DMS53 treated with DMSO at 0.1 percent for 48 hours (cell line): ENCODE results near the gene JMJD6.

ENCODE experiments used
- DNase-seq: peaks from one replicate; lab custom pipeline; 2025; ENCODE audit not compliant: unreplicated experiment; lab: John Stamatoyannopoulos, UW

JMJD6 gene

GRCh38 chr17:76683011-76683755 is 43.2 kb downstream of the JMJD6 start:
- no peak for DNase-seq

GRCh38 chr17:76682296-76682695 is 44.1 kb downstream of the JMJD6 start:
- DNase-seq: no peak

GRCh38 chr17:76681222-76682137 is 44.9 kb downstream of the JMJD6 start:
- peak; percentile 54 for DNase-seq

GRCh38 chr17:76679239-76679638 is 47.2 kb downstream of the JMJD6 start:
- no peak for DNase-seq

- no peak for DNase-seq
Observed at GRCh38 chr17:76678330-76678729, 48.1 kb downstream of the JMJD6 start.

- DNase-seq: no peak
Observed at GRCh38 chr17:76677406-76677805, 49.0 kb downstream of the JMJD6 start.

- no peak for DNase-seq
Observed at GRCh38 chr17:76676629-76677028, 49.8 kb downstream of the JMJD6 start.

- DNase-seq: no peak
Observed at GRCh38 chr17:76675648-76676047, 50.8 kb downstream of the JMJD6 start.

GRCh38 chr17:76674600-76674999 is 51.8 kb downstream of the JMJD6 start:
- no peak for DNase-seq

GRCh38 chr17:76673729-76674128 is 52.7 kb downstream of the JMJD6 start:
- no peak for DNase-seq

GRCh38 chr17:76672892-76673291 is 53.5 kb downstream of the JMJD6 start:
- no peak for DNase-seq

- peak; percentile 54 for DNase-seq
Observed at GRCh38 chr17:76672270-76672851, 54.0 kb downstream of the JMJD6 start.

- DNase-seq: no peak
Observed at GRCh38 chr17:76671912-76672262, 54.5 kb downstream of the JMJD6 start.

- peak; percentile 99 for DNase-seq
Observed at GRCh38 chr17:76671123-76671911, 55.1 kb downstream of the JMJD6 start.

GRCh38 chr17:76670718-76671122 is 55.7 kb downstream of the JMJD6 start:
- peak; percentile 10 for DNase-seq

- no peak for DNase-seq
Observed at GRCh38 chr17:76670020-76670717, 56.2 kb downstream of the JMJD6 start.
